ENCODE results near the gene TMPRSS11E. TPM values are rescaled to one million over a fixed set of nuclear protein-coding genes. Genes with fewer than 3 reads are reported as not detected.
"Not testable (repeated sequence)": the region's sequence is repeated elsewhere in the genome, so short reads cannot be mapped to it uniquely, and the experiment has no call there.

TMPRSS11E gene
- total RNA-seq (2014; rRNA removed; shearing (Covaris generic)): not detected in 2 replicates

GRCh38 chr4:68447201-68447600 lies at the start of gene TMPRSS11E:
Gene TMPRSS11E, plus strand, starts transcription at chr4:68447463. Its CDS starts 50 bp downstream, at chr4:68447513.
- H3K9me3 ChIP-seq (replicated peaks): no peaks in the 10 kb centered on the region
- no peak within 1 kb of the TSS for H3K27ac ChIP-seq
- DNase-seq (ENCODE audit: low read depth in 1 of 2, low spot score in 2 of 2): no peak
- no peaks in the 10 kb centered on the region for H3K36me3 ChIP-seq
- no peak within 1 kb of the TSS for H3K4me3 ChIP-seq
- peaks cover 9% of the 10 kb centered on the region for H3K27me3 ChIP-seq (replicated peaks)
- no peaks in the 10 kb centered on the region for H3K4me1 ChIP-seq (replicated peaks)

GRCh38 chr4:68399306-68399705 lies 48.0 kb upstream of the TMPRSS11E start:
- Histone ChIP-seq H3K9me3 (replicated peaks) (no peaks in the 10 kb centered on the region), H3K4me3 (no peak overlapping the region), H3K36me3 (no peaks in the 10 kb centered on the region), H3K4me1 (replicated peaks) (no peaks in the 10 kb centered on the region), H3K27ac (no peak overlapping the region), H3K27me3 (replicated peaks) (no peaks in the 10 kb centered on the region)
- DNase-seq (ENCODE audit: low read depth in 1 of 2, low spot score in 2 of 2): no peak

- Histone ChIP-seq H3K4me3 (no peak overlapping the region), H3K4me1 (replicated peaks) (no peaks in the 10 kb centered on the region), H3K36me3 (no peaks in the 10 kb centered on the region), H3K9me3 (replicated peaks) (no peaks in the 10 kb centered on the region), H3K27me3 (replicated peaks) (no peaks in the 10 kb centered on the region), H3K27ac (no peak overlapping the region)
- no peak for DNase-seq (ENCODE audit: low read depth in 1 of 2, low spot score in 2 of 2)
Measured at GRCh38 chr4:68401231-68401630, 46.0 kb upstream of the TMPRSS11E start.

- H3K36me3 ChIP-seq: no peaks in the 10 kb centered on the region
- no peak overlapping the region for H3K27ac ChIP-seq
- no peaks in the 10 kb centered on the region for H3K9me3 ChIP-seq (replicated peaks)
- H3K4me1 ChIP-seq (replicated peaks): no peaks in the 10 kb centered on the region
- no peak for DNase-seq (ENCODE audit: low read depth in 1 of 2, low spot score in 2 of 2)
- no peak overlapping the region for H3K4me3 ChIP-seq
- no peaks in the 10 kb centered on the region for H3K27me3 ChIP-seq (replicated peaks)
Measured at GRCh38 chr4:68404153-68404552, 43.1 kb upstream of the TMPRSS11E start.

- not testable (repeated sequence) for H3K27ac ChIP-seq; H3K27me3 ChIP-seq (replicated peaks); H3K36me3 ChIP-seq; H3K4me1 ChIP-seq (replicated peaks); H3K9me3 ChIP-seq (replicated peaks); H3K4me3 ChIP-seq; DNase-seq (ENCODE audit: low read depth in 1 of 2, low spot score in 2 of 2)
Measured at GRCh38 chr4:68405718-68406478, 41.4 kb upstream of the TMPRSS11E start.

- H3K4me1 ChIP-seq (replicated peaks): no peaks in the 10 kb centered on the region
- no peaks in the 10 kb centered on the region for H3K27me3 ChIP-seq (replicated peaks)
- no peaks in the 10 kb centered on the region for H3K9me3 ChIP-seq (replicated peaks)
- H3K27ac ChIP-seq: no peak overlapping the region
- H3K4me3 ChIP-seq: no peak overlapping the region
- no peaks in the 10 kb centered on the region for H3K36me3 ChIP-seq
- DNase-seq (ENCODE audit: low read depth in 1 of 2, low spot score in 2 of 2): no peak
Measured at GRCh38 chr4:68406479-68406859, 40.8 kb upstream of the TMPRSS11E start.

GRCh38 chr4:68407015-68407867 lies 40.0 kb upstream of the TMPRSS11E start:
- not testable (repeated sequence) for H3K9me3 ChIP-seq (replicated peaks); DNase-seq (ENCODE audit: low read depth in 1 of 2, low spot score in 2 of 2); H3K4me3 ChIP-seq; H3K4me1 ChIP-seq (replicated peaks); H3K27ac ChIP-seq; H3K27me3 ChIP-seq (replicated peaks); H3K36me3 ChIP-seq

- no peak for DNase-seq (ENCODE audit: low read depth in 1 of 2, low spot score in 2 of 2)
- Histone ChIP-seq H3K36me3 (no peaks in the 10 kb centered on the region), H3K27ac (no peak overlapping the region), H3K4me1 (replicated peaks) (no peaks in the 10 kb centered on the region), H3K9me3 (replicated peaks) (no peaks in the 10 kb centered on the region), H3K27me3 (replicated peaks) (no peaks in the 10 kb centered on the region), H3K4me3 (no peak overlapping the region)
Measured at GRCh38 chr4:68407868-68408190, 39.4 kb upstream of the TMPRSS11E start.

GRCh38 chr4:68410149-68410548 lies 37.1 kb upstream of the TMPRSS11E start:
- no peak for DNase-seq (ENCODE audit: low read depth in 1 of 2, low spot score in 2 of 2)
- Histone ChIP-seq H3K27ac (no peak overlapping the region), H3K36me3 (no peaks in the 10 kb centered on the region), H3K4me3 (no peak overlapping the region), H3K27me3 (replicated peaks) (no peaks in the 10 kb centered on the region), H3K9me3 (replicated peaks) (no peaks in the 10 kb centered on the region), H3K4me1 (replicated peaks) (no peaks in the 10 kb centered on the region)

- no peak overlapping the region for H3K4me3 ChIP-seq
- H3K27me3 ChIP-seq (replicated peaks): no peaks in the 10 kb centered on the region
- DNase-seq (ENCODE audit: low read depth in 1 of 2, low spot score in 2 of 2): no peak
- H3K36me3 ChIP-seq: no peaks in the 10 kb centered on the region
- H3K27ac ChIP-seq: no peak overlapping the region
- H3K9me3 ChIP-seq (replicated peaks): no peaks in the 10 kb centered on the region
- no peaks in the 10 kb centered on the region for H3K4me1 ChIP-seq (replicated peaks)
Measured at GRCh38 chr4:68410643-68411042, 36.6 kb upstream of the TMPRSS11E start.

- not testable (repeated sequence) for H3K4me3 ChIP-seq; H3K4me1 ChIP-seq (replicated peaks); H3K27ac ChIP-seq; DNase-seq (ENCODE audit: low read depth in 1 of 2, low spot score in 2 of 2); H3K27me3 ChIP-seq (replicated peaks); H3K36me3 ChIP-seq; H3K9me3 ChIP-seq (replicated peaks)
Measured at GRCh38 chr4:68412031-68412430, 35.2 kb upstream of the TMPRSS11E start.

- no peak overlapping the region for H3K27ac ChIP-seq
- H3K27me3 ChIP-seq (replicated peaks): no peaks in the 10 kb centered on the region
- no peaks in the 10 kb centered on the region for H3K4me1 ChIP-seq (replicated peaks)
- H3K9me3 ChIP-seq (replicated peaks): no peaks in the 10 kb centered on the region
- DNase-seq (ENCODE audit: low read depth in 1 of 2, low spot score in 2 of 2): no peak
- no peaks in the 10 kb centered on the region for H3K36me3 ChIP-seq
- H3K4me3 ChIP-seq: no peak overlapping the region
Measured at GRCh38 chr4:68416591-68416990, 30.7 kb upstream of the TMPRSS11E start.

GRCh38 chr4:68426516-68426915 lies 20.7 kb upstream of the TMPRSS11E start:
- Histone ChIP-seq H3K27me3 (replicated peaks) (no peaks in the 10 kb centered on the region), H3K9me3 (replicated peaks) (no peaks in the 10 kb centered on the region), H3K4me1 (replicated peaks) (no peaks in the 10 kb centered on the region), H3K27ac (no peak overlapping the region), H3K4me3 (no peak overlapping the region), H3K36me3 (no peaks in the 10 kb centered on the region)
- no peak for DNase-seq (ENCODE audit: low read depth in 1 of 2, low spot score in 2 of 2)

- Histone ChIP-seq H3K27ac (no peak overlapping the region), H3K27me3 (replicated peaks) (no peaks in the 10 kb centered on the region), H3K4me1 (replicated peaks) (no peaks in the 10 kb centered on the region), H3K36me3 (no peaks in the 10 kb centered on the region), H3K9me3 (replicated peaks) (no peaks in the 10 kb centered on the region), H3K4me3 (no peak overlapping the region)
- no peak for DNase-seq (ENCODE audit: low read depth in 1 of 2, low spot score in 2 of 2)
Measured at GRCh38 chr4:68430337-68430736, 16.9 kb upstream of the TMPRSS11E start.

Measured in SJSA1 (cell line).